OCI-M2 (cell line): ENCODE measurements around the gene CKAP2L.
A peak's percentile ranks its signal among the peaks of the same experiment; 100 is the strongest.

Source experiments
- DNase-seq: peaks from one replicate; lab custom pipeline; 2025; ENCODE audit not compliant: unreplicated experiment; lab: John Stamatoyannopoulos, UW

Gene CKAP2L, protein sequence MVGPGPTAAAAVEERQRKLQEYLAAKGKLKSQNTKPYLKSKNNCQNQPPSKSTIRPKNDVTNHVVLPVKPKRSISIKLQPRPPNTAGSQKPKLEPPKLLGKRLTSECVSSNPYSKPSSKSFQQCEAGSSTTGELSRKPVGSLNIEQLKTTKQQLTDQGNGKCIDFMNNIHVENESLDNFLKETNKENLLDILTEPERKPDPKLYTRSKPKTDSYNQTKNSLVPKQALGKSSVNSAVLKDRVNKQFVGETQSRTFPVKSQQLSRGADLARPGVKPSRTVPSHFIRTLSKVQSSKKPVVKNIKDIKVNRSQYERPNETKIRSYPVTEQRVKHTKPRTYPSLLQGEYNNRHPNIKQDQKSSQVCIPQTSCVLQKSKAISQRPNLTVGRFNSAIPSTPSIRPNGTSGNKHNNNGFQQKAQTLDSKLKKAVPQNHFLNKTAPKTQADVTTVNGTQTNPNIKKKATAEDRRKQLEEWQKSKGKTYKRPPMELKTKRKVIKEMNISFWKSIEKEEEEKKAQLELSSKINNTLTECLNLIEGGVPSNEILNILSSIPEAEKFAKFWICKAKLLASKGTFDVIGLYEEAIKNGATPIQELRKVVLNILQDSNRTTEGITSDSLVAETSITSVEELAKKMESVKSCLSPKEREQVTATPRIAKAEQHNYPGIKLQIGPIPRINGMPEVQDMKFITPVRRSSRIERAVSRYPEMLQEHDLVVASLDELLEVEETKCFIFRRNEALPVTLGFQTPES

DNA sequence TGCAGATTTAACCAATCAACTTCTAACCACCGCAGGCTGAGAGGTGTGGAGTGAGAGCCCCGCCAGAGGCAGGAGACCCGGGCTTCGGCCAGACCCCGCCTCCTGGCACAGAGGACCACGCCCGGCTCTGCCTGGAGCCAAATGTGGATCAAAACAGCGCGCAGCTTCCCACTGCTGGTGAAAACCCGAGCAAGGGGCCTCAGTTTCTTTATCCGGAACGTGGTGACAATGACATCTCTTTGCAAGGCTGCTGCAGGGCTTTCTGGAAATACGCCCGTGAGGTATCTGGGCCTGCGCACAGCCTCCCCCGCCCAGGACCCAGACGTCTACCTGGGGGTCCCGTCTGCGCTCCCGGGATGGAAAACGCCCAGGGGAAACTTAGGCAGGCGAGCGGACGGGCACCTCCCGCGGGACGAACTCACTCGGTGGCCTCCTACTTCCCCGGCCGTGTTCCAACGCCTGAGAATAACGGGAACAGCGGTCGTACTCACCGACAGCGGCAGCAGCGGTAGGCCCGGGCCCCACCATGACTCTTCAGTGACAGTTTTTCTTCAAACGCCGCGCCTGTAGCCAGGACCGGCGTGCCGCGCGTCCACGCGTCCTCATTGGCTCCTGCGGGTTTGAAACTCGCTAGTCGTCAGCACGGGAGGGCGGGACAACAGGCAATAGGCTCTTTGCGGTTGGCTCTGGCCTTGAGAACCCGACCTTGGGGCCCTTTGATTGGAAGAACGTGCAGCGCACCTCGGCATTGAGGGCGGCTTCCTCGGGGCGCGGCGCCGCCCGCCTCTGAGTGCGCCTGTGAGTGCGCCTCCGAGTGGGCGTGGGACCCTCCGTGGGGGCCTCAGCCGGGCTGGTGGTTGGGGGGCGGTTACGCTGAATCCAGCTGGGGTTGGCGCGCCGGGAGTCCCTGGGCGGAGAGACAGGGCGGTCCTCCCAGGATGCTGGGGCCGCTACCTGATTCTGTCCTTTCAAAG lies at the start of gene CKAP2L:
Gene CKAP2L, minus strand, starts transcription at position 539 of the 974 bp plus-strand sequence. Its CDS starts 11 bp downstream, at position 528.
- peak; percentile 84 for DNase-seq

DNA sequence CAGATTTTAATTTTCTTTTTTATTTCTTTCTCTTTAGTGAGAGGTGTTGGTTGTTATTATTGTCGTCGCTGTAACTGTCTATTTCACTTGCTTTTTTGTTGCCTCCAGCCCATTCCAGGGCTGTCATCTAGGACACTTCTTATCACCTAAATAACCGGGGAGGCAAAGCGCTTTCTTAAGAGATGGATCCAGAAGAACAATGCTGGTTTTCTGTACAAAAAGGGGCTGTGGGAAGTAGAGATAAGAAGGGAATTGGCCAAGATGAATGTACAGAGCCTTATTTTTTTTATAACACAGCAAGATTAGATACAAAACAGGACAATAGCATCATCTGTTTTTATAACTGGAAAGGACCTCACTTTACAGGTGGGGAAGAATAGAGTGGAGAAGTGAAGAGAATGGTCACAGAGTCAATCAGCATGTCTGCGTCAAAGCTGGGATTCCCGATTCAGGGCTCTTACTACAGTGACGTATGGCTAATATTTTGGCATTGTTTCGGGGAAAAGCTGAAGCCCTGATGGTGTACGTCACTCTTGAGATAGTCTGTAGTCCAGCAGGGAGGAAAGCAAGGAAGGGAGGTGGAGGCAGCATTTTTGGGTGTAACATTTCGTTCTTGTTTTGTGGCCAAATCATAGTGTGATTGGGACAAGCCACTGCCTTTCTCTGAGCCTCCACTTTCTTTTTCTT lies 49.0 kb upstream of the CKAP2L start:
- no peak for DNase-seq

DNA sequence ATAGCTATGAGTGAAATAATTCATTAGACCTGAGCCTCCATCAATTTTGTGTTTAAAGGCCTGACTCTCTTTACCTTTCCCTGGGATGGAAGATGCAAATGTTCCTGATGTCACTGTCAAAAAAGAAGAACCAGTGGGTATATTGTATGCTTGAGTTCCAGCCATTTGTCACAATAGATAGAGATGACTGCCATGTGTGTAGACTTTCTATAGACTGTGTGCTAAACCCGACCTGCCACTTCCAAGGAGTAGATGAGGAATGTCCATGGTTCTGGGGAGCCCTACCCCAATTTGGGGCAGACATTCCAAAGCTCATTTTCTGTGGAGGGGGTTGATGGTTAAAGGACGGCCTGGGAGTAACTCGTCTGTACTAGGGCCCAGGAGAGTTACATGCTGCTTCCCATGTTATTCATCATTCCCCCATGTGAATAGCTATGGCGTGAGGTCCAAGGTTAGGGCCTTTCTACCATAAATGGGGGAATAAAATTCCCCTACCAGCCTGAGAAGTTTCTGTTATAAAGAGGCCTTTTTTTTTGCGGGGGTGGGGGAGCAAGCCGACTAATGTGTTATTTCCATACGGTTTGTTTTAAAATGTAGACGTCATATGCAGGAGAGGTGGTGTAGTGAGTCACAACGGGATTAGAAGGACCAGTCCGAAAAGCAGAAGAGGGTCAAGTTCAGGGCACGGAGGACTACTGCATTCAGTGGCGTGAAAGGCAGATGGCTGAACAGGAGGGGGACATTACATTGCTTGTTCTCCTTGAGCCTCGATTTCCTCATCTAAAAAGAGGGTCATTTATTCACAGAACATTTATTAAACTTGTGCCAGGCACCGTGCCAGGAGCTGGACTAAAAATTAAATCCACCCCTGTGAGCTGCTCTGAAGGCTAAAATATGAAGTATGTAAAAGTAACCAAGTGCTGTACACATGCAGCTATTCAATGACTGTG lies 48.2 kb upstream of the CKAP2L start:
- no peak for DNase-seq

DNA sequence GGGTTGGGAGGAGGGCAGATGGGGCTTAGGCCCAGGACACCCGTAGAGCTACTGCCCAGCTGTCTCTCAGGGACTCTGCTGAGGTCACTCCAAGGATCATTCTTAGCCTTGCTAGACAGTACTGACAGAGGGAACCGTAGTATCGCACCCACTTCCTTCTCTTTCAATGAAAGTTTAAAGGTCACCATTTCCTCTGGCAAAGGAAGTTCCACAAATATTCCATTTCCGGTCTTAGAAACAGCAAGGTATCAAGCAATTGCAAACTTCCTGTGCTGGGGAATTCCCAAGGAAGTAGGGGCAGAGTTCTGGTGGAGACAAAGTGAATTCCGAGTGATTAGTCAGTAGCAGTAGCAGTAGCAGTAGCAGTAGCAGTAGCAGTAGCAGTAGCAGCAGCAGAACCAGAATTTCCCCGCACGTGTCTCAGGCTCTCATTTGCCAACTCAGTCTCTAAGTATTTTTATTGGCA lies 47.5 kb upstream of the CKAP2L start:
- DNase-seq, result no peak

DNA sequence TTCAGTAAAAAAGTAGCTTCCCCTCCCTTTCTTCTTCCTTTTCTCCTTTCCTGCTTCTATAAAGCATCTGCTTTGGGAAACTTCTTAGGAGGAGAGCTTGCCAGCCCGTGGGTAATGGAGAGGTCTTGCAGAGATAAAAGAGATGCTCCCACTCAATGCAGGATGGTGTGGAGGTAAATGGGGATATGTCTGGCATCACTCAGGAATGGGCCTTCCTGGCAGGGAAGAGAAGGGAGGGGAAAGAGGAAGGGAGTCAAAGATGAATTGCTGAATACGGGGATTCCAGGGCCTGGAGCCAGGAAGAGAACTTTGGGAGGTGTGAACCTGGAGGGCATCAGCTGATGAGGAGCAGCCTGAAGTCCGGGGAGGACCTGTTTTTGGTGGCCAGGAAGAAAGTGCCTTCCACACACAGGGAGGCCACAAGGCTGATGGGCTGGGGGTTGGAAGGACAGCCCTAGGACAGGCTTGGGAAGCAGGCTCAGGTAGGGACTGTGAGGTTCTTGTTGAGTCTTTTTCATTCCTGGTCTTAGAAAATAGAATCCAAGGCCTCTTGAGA lies 46.9 kb upstream of the CKAP2L start:
- no peak for DNase-seq

DNA sequence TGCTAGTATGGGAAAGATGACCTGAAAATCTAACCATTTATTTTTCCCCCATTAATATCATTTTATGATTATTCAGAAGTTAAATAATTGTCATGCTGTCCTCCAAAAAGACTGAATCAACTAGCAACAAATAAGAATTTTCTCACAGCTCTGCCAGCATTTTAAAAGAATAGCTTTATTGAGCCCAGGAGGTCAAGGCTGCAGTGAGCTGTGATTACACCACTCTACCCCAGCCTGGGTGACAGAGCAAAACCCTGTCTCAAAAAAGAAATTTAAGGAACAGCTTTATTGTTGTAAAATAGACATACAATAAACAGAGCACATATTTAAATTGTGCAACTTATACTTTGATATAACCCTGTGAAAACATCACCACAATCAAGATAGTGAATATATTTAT lies 44.7 kb upstream of the CKAP2L start:
- no peak for DNase-seq

DNA sequence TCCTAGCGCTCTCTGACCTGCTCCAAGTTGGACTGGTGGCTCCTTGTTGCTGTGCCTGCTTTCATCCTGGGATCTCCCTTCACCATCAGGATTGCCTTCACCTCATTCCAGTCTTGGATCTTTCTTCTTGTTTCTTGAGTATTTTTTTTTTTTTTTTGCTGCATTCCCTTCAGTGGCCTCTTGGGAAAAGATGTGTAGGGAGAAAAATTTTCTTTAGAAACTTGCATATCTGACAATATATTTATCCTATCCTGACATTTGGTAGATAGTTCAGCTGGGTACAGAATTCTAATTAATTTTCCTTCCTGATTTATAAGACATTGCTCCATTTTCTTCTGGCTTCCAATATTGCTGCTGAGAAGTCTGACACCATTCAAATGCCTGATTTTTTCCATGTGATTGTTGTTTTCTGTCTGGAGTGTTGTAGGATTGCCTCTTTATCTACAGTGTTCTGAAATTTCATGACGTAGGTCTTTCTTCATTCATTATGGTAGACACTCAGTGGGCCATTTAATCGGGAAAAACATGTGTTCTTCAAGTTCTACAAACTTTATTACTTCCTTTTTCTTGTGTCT lies 42.9 kb upstream of the CKAP2L start:
- no peak for DNase-seq

DNA sequence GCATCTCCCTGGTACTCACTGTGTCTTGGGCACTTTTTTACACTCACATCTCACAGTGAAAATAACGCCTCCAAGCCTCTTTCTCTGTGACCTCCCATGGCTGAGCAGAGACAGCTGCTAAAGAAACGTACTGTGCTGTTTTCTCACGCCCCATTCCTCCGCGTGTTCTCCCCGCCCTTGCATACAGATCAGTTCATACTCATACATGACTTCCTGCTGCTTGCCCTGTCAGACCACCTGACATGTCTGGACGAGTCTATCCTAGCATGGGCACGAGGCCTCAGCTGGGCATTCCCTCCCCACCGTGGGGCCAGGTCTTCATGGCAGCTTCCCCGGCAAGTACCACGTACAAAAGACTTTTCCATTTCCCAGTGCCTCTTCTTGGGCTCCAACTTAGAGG lies 41.1 kb upstream of the CKAP2L start:
- no peak for DNase-seq

DNA sequence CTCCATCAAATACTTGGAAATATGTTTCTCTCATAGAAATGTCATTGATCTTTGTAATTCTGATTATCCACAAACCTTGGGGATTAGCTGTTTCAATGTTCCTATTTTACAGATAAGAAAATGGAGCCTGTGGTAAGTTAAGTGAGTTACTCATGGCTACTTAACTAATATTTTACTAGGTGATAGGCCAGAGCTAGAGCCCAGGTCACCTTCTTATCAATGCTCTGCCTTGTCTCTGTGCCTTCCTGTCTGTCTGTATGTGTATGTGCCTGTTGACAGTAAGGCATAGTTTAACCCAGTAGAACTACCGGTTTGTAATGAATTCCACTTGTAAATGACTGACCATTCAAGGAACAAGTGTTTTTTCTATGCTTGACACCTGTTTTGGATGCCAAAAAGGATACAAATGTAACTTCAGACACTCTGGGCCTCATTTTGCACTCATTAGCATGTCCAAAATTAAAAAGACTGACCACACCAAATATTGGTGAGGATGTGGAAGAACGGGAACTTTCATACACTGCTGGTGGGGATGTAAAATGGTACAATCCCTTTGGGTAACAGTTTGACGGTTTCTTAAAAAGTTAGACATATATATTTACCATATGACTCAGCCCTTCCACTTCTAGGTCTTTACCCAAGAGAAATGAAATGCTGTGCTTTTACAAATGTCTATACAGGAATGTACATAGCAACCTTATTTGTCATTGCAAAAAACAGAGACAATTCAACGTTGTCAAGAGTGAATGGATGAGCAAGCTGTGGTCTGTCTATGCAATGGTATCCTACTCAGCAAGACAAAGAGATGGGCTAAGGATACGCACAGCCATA lies 39.5 kb upstream of the CKAP2L start:
- DNase-seq, result no peak

DNA sequence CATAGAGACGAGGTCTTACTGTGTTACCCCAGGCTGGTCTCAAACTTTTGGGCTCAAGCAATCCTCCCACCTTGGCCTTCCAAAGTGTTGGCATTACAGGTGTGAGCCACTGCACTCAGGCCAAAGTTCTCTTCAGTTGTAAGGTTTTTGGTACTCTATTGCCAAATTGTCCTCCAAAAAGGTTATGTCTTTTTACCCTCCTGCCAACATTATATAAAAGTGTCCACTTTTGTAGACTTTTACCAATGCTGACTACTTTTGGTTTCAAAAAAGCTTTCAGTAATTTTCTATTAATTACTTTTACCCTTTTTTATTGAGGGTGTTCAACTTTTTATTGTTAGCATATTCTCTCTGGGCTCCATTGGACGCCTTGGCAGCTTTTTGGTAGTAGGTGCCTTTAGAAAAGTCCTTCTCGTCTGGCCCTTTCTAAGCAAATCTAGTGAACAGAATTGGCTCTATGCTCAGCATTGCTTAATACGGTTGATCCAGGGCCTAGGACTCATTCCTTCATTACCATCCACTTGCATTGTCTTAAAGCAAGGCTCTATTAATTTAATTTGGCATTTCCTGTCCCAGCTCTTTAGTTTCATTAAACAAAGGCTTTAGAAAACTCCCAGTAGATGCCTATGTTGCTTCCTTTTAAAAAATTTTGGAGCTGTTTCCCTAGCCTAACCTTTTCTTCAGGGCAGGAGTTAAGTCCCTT lies 36.6 kb upstream of the CKAP2L start:
- DNase-seq, result no peak

DNA sequence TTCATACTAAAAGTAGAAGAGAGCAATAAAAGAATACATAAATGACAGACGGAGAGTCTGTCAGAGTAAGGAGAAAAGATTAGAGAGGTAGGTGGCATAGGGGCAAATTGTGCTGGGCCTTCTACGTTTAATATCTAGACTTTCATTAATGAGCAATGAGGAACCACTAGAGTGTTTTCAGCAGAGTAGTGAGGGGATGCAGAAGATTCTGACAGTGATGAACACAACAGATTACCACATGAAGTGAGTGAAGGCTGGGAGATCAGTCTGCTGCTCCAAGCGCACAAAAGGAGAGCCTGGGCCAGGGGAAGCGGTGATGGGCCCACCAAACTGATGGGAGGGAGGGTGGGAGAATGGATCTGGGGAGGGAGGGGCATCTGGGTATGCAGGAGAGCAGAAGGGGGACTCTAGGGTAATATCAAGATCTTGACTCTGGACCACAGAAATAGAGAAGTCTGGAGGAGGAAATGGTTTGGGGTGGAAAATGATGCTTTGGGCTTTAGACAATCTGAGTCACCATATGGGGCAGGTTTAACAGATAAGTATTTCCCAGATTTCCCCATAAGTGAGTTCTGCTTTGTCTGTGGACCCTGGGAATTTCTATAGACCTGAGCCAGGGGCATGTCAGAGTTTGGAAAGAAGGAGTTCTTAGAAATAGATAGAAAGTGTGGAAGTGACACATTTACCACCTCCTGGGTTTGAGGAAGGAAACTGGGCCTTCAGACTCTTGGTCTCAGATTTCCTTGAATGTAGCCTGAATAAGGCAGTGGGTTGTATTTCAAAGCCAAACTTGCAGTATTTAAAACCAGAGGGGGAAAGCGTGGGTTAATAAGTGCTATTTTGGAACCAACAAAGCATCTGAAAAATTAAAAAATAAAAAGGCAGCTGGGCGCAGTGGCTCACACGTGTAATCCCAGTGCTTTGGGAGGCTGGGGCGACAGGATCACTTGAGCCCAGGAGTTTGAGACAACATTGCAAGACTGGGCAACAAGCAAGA lies 34.9 kb upstream of the CKAP2L start:
- DNase-seq, result no peak

DNA sequence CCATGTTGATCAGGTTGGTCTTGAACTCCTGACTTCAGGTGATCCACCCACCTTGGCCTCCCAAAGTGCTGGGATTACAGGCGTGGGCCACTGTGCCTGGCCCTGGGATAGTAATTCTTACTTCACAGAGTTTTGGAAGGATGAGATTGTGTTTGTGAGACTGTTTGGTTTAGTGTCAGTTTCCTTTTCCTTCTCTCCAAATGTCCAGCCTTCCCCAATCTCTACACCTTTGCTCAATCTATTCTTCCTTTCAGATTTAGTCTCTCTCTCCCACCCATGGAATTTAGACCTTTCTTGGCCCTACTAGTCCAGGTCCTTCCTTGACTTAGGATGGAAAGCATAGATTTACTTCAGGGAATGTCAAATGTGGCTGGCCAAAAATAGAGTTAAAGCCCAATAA lies 32.1 kb upstream of the CKAP2L start:
- no peak for DNase-seq

DNA sequence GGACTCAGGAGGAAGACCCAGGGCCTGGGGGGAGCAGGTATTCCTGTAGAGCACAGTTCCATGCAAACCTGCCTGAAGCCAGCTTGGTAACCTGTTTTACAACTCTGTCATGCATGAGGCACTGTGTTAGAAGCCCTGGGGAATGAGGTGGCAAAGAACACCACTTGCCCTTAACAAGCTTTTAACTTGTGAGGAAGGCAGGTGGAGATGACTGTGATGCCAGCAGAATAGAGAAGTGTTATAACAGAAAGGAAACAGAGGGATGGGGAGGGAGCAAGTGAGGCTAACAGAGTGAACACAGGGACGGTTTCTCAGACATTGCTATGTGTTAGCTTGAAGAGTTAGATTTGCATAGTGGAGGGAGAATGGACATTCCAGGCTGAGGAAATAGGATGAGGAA lies 31.4 kb upstream of the CKAP2L start:
- DNase-seq, result no peak

DNA sequence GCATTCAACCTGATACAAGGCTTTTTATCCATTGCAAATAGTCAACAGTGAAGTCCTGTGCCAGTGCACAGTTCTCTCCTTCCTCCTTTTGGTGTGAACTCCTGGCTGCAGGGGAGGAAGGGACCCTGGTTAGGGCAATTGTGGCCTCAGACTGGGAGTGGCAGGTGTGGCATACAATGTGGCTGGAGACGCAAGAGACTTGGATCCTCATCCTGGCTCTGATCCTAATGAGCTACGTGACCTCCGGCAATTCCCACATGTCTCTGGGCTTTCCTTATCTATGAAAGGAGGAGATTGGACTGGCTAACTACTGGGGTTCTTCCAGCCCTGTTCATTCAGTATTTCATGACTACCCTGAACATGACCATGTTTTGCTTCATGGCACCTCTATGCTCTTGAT lies 30.4 kb upstream of the CKAP2L start:
- no peak for DNase-seq

DNA sequence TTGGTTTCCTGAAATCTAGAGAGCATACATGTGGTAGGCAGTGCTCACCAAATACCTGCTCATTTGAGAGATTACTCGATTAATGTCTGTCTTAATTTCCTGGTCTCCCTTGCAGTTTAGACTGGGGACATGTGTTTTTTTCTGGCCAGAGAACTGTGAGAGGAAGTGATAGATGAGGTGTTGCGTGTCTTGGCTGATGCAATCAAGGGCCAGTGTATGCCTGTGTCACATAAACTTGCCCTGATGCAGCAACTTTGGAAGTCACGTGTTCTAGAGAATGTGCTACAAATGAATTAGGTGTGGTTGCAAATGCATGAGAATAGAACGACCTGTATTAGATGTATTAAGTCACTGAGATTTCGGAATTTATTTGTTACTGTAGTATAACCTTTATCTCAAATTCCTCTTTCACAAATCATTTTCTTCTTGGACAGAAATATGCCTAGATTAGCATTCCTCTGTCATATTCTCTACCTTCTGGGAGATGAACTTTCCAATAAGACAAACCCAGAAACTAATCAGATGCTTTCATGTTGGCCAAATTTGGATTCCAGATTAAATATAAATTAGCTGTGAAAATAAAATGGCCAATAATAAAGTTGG lies 29.8 kb upstream of the CKAP2L start:
- DNase-seq, result no peak
